Body of pancreas (tissue), 4 donors: ENCODE results near the gene GPSM3.

Source experiments
- CTCF ChIP-seq, 7 experiments: fragments of 450-650 bp in 4 of 7; fragments of 200-600 bp in 3 of 7; sonication (generic) in 3 of 7; IDR thresholded peaks; one replicate each; pipeline ENCODE4 v1.5.1; 2016 to 2019; ENCODE audit warnings: antibody characterized with exemption in 7 of 7
- POLR2A ChIP-seq, 3 donors: fragments of 450-650 bp; IDR thresholded peaks; one replicate each; pipeline ENCODE4 v1.6.1; 2016; ENCODE audit warnings: antibody characterized with exemption in 3 of 3, mild to moderate bottlenecking in 2 of 3

GRCh38 chr6:32220021-32220420, 27.6 kb upstream of the GPSM3 start:
- TF ChIP-seq CTCF (IDR thresholded peaks at IDR 0.05) (no peak), POLR2A (IDR thresholded peaks at IDR 0.05) (no peak)
